Tibial nerve (tissue), 4 donors: ENCODE data around the gene CRNKL1. TPM values are rescaled to one million over a fixed set of nuclear protein-coding genes. Genes with fewer than 3 reads are reported as not detected.
A peak's percentile ranks its signal among the peaks of the same experiment; 100 is the strongest.

ENCODE experiments used
- DNase-seq, 2 donors: peaks; one replicate each; pipeline ENCODE4 v3.0.0-alpha.2; 2019; ENCODE audit warnings: low spot score in 2 of 2
- H3K27ac ChIP-seq, 4 donors: fragments of 200-600 bp; sonication (generic) in 3 of 4; one replicate each; pipeline ENCODE4 v1.5.1; 2017 to 2019; ENCODE audit warnings: mild to moderate bottlenecking in 1 of 4
- H3K27me3 ChIP-seq, 2 donors: fragments of 200-600 bp; sonication (generic) in 1 of 2; one replicate each; pipeline versions ENCODE4 v1.5.1 to v1.6.0; 2017 to 2019
- H3K36me3 ChIP-seq, 3 donors: fragments of 200-600 bp; sonication (generic); one replicate each; pipeline ENCODE4 v1.5.1; 2018 to 2019
- H3K4me1 ChIP-seq, 4 donors: fragments of 200-600 bp; sonication (generic) in 3 of 4; one replicate each; pipeline ENCODE4 v1.5.1; 2017 to 2019
- H3K4me3 ChIP-seq, 4 donors: fragments of 200-600 bp; sonication (generic) in 3 of 4; one replicate each; pipeline ENCODE4 v1.5.1; 2017 to 2019; ENCODE audit warnings: mild to moderate bottlenecking in 1 of 4, moderate library complexity in 1 of 4
- H3K9me3 ChIP-seq, 4 donors: fragments of 200-600 bp; sonication (generic) in 3 of 4; one replicate each; pipeline ENCODE4 v1.5.1; 2017 to 2019
- CTCF ChIP-seq, 5 experiments: fragments of 200-600 bp in 3 of 5; fragments of 450-650 bp in 2 of 5; sonication (generic) in 3 of 5; IDR thresholded peaks; one replicate each; pipeline ENCODE4 v1.5.1; 2016 to 2019; ENCODE audit warnings: antibody characterized with exemption in 5 of 5, mild to moderate bottlenecking in 3 of 5, moderate library complexity in 2 of 5
- EP300 ChIP-seq, 2 donors: sonication (generic); formaldehyde crosslinking; IDR thresholded peaks; one replicate each; pipeline ENCODE4 v1.6.1; 2017; ENCODE audit warnings: antibody characterized with exemption in 2 of 2, mild to moderate bottlenecking in 1 of 2
- POLR2A ChIP-seq, 2 donors: fragments of 450-650 bp; IDR thresholded peaks; one replicate each; pipeline ENCODE4 v1.6.1; 2017; ENCODE audit warnings: antibody characterized with exemption in 2 of 2, mild to moderate bottlenecking in 2 of 2, moderate library complexity in 2 of 2
- WGBS, 2 donors: methylation state at CpG; one replicate each; pipeline ENCODE4 v1.1.5; 2018; 5-methylcytosine and 5-hydroxymethylcytosine counted together
- total RNA-seq, 4 donors: library from RNA; depleted of rRNA; stranded (reverse); fragments of >200 nt; gene quantifications; one replicate each; pipeline ENCODE4 v1.1.0, GENCODE V29; 2016

CRNKL1 gene
- total RNA-seq, 4 donors from 2014 or later, result 25.5 to 37.9 (median 28.8) TPM

- WGBS, 2 donors, result 67 to 73% methylated on average over 6 of the region's 6 CpGs
- Histone ChIP-seq H3K4me3 (no peak overlapping the region), H3K27ac (no peak overlapping the region), H3K9me3 (no peaks in the 10 kb centered on the region), H3K4me1 (no peaks in the 10 kb centered on the region), H3K36me3 (no peaks in the 10 kb centered on the region), H3K27me3 (no peaks in the 10 kb centered on the region)
- DNase-seq, result no peak
- no peak for TF ChIP-seq EP300 (IDR thresholded peaks at IDR 0.05)
- no peak for TF ChIP-seq CTCF (IDR thresholded peaks at IDR 0.05)
- TF ChIP-seq POLR2A (IDR thresholded peaks at IDR 0.05), result no peak
These were observed 42.1 kb upstream of the CRNKL1 start for GRCh38 chr20:20094410-20094809.

GRCh38 chr20:20092827-20093226, 40.6 kb upstream of the CRNKL1 start:
- no peaks in the 10 kb centered on the region for H3K36me3 ChIP-seq
- no peak overlapping the region for H3K27ac ChIP-seq
- TF ChIP-seq EP300 (IDR thresholded peaks at IDR 0.05), result no peak
- TF ChIP-seq POLR2A (IDR thresholded peaks at IDR 0.05), result no peak
- no peak for TF ChIP-seq CTCF (IDR thresholded peaks at IDR 0.05)

GRCh38 chr20:20089939-20090338, 37.7 kb upstream of the CRNKL1 start:
- WGBS, 2 donors, result 71 to 82% methylated on average over 1 of the region's 1 CpG
- Histone ChIP-seq H3K4me3 (no peak overlapping the region), H3K9me3 (no peaks in the 10 kb centered on the region), H3K4me1 (peaks cover 0 to 5% (median 0%) of the 10 kb centered on the region in 4 donors), H3K27me3 (no peaks in the 10 kb centered on the region), H3K36me3 (no peaks in the 10 kb centered on the region), H3K27ac (no peak overlapping the region)
- no peak for TF ChIP-seq POLR2A (IDR thresholded peaks at IDR 0.05)
- no peak for TF ChIP-seq EP300 (IDR thresholded peaks at IDR 0.05)
- TF ChIP-seq CTCF (IDR thresholded peaks at IDR 0.05), result no peak
- DNase-seq, result no peak

More at GRCh38 chr20:20092827-20093226, 40.6 kb upstream of the CRNKL1 start:
- Histone ChIP-seq H3K4me1 (no peaks in the 10 kb centered on the region), H3K4me3 (no peak overlapping the region), H3K27me3 (no peaks in the 10 kb centered on the region), H3K9me3 (no peaks in the 10 kb centered on the region)
- 71 to 74% methylated on average over 4 of the region's 4 CpGs for WGBS, 2 donors
- DNase-seq, result no peak

- no peak for DNase-seq
These were observed 36.8 kb upstream of the CRNKL1 start for GRCh38 chr20:20089018-20089417.

GRCh38 chr20:20085812-20086211, 33.5 kb upstream of the CRNKL1 start:
- Histone ChIP-seq H3K9me3 (no peaks in the 10 kb centered on the region), H3K4me3 (no peak overlapping the region), H3K36me3 (no peaks in the 10 kb centered on the region), H3K27me3 (peaks cover 0 to 3% of the 10 kb centered on the region in 2 donors), H3K4me1 (peaks cover 0 to 16% (median 0%) of the 10 kb centered on the region in 4 donors), H3K27ac (no peak overlapping the region)
- no peak for DNase-seq
- WGBS, 2 donors, result 53 to 64% methylated on average over 2 of the region's 2 CpGs
- TF ChIP-seq EP300 (IDR thresholded peaks at IDR 0.05), result peak in 1 of 2 donors; percentile 42
- TF ChIP-seq CTCF (IDR thresholded peaks at IDR 0.05), result no peak

More at GRCh38 chr20:20089018-20089417, 36.8 kb upstream of the CRNKL1 start:
- Histone ChIP-seq H3K27ac (no peak overlapping the region), H3K4me1 (peaks cover 0 to 15% (median 0%) of the 10 kb centered on the region in 4 donors), H3K36me3 (no peaks in the 10 kb centered on the region), H3K9me3 (no peaks in the 10 kb centered on the region), H3K4me3 (no peak overlapping the region), H3K27me3 (no peaks in the 10 kb centered on the region)
- WGBS, 2 donors, result 71 to 83% methylated on average over 4 of the region's 4 CpGs
- no peak for TF ChIP-seq POLR2A (IDR thresholded peaks at IDR 0.05)
- no peak for TF ChIP-seq EP300 (IDR thresholded peaks at IDR 0.05)
- no peak for TF ChIP-seq CTCF (IDR thresholded peaks at IDR 0.05)
